A673 (cell line): ENCODE results near the gene BTN2A1.

Experiments
- CTCF ChIP-seq: fragments of 300-800, 200-600 bp; sonication (generic); conservative IDR thresholded peaks from 2 replicates; pipeline ENCODE4 v1.5.1; 2017; ENCODE audit warnings: low read depth, mild to moderate bottlenecking, antibody characterized with exemption, low read length, moderate library complexity, mixed read lengths
- EZH2 ChIP-seq: fragments of 200-600 bp; sonication (generic); IDR thresholded peaks from 2 replicates; pipeline ENCODE4 v1.6.1; 2017; ENCODE audit warnings: borderline replicate concordance, low read depth, mild to moderate bottlenecking, mixed read lengths, antibody characterized with exemption, low read length; ENCODE audit not compliant: poor library complexity, severe bottlenecking

GRCh38 chr6:26457806-26458688, at the start of gene BTN2A1:
- TF ChIP-seq CTCF = no peak
- no peak for TF ChIP-seq EZH2
